ENCODE data around the gene DEGS2.
"Not testable (repeated sequence)": the region's sequence is repeated elsewhere in the genome, so short reads cannot be mapped to it uniquely, and the experiment has no call there.

The DEGS2 gene

DNA sequence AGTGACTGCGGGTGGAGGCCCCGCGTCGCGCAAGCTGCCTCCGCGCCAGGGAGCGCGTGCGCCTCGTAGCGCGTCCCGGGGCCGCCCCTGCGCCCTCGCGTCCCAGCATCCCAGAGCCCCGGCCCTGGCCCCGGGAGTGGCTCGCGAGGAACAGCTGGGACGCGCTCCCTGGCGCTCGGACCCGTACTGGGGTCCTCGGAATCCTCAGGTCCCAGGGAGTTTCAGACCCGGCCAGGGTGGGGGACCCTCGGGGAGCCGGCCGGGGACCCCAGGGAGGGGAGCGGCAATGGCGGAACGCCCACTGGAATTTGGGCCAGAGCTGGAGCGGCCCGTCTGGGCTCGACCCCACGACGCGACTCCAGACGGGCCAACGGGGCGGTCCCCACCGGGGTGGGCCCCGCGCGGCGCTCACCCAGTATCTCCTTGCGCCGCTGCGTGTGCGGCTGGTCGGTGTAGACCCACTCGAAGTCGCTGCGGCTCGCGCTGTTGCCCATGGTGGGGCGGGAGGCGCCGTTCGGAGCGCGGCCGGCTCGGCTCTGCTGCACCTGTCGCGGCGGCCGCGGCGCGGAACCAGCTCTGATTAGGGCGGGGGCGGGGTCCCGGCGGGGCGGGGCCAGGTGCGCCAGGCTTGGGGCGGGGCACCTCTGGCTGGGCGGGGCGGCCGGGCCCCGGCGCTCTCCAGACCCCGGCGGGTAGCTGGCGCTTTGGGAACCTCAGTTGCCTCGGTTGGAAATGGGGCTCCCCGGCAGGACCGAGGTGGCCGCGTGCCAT lies at the start of gene DEGS2:
TSS of gene DEGS2 (minus strand) at position 552 of the 771 bp plus-strand sequence. CDS start at position 494, 58 bp downstream.
- no peak within 1 kb of the TSS for H3K4me3 ChIP-seq (ENCODE audit: low read depth, low read length)
- no peak for DNase-seq (ENCODE audit: low read depth)
- TF ChIP-seq CTCF (IDR thresholded peaks at IDR 0.05; ENCODE audit: low read depth, low read length) = no peak
- no peak for TF ChIP-seq POLR2A (IDR thresholded peaks at IDR 0.05; ENCODE audit: extremely low read depth, insufficient read length)
- TF ChIP-seq MAX (IDR thresholded peaks at IDR 0.05; ENCODE audit: low read depth, low read length) = no peak
- no peak for TF ChIP-seq MYC (IDR thresholded peaks at IDR 0.05; ENCODE audit: low read depth, low read length)

- not testable (repeated sequence) for H3K4me3 ChIP-seq (ENCODE audit: low read depth, low read length); DNase-seq (ENCODE audit: low read depth)
Measured at GRCh38 chr14:100208136-100208535, 48.7 kb upstream of the DEGS2 start.

GRCh38 chr14:100207588-100207987 lies 48.1 kb upstream of the DEGS2 start:
- not testable (repeated sequence) for DNase-seq (ENCODE audit: low read depth)

GRCh38 chr14:100204835-100205167 lies 45.4 kb upstream of the DEGS2 start:
- not testable (repeated sequence) for H3K4me3 ChIP-seq (ENCODE audit: low read depth, low read length); DNase-seq (ENCODE audit: low read depth)

More at GRCh38 chr14:100207588-100207987, 48.1 kb upstream of the DEGS2 start:
- not testable (repeated sequence) for H3K4me3 ChIP-seq (ENCODE audit: low read depth, low read length)

DNA sequence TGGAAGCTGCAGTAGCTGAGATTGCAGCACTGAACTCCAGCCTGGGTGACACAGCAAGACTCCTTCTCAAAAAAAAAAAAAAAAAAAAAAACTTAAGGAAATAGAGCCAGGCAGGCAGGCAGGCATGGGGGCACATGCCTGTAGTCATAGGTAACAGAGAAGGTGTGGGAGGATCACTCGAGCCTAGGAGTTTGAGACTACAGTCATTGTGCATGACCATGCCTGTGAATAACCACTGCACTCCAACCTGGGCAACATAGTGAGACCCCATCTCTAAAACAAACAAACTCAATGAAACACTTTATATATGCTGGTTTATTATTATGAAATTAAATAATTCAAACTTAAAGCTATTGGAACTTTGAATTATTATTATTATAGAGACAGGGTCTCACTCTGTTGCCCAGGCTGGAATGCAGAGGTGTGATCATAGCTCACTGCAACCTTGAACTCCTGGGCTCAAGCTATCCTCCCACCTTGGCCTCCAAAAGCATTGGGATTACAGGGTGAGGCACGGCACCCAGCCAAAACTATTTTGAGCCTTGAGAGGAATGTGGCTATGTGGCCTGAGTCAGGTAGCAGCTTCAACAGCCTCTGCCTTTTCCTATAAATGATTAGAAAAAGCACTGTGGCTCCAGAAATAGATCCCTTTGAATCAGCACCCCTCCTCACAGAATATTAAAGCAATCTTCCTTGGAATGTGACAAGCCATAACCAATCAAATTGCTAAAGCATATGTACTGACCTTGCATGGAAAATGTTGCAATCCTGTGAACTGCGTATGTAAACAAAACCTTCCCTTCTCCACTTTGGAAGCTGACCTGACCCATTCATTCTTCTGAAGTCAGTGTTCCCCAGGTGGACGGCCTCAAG lies 44.8 kb upstream of the DEGS2 start:
- DNase-seq (ENCODE audit: low read depth) = no peak
- TF ChIP-seq CTCF (IDR thresholded peaks at IDR 0.05; ENCODE audit: low read depth, low read length) = no peak
- TF ChIP-seq MYC (IDR thresholded peaks at IDR 0.05; ENCODE audit: low read depth, low read length) = no peak
- no peak for TF ChIP-seq MAX (IDR thresholded peaks at IDR 0.05; ENCODE audit: low read depth, low read length)
- TF ChIP-seq POLR2A (IDR thresholded peaks at IDR 0.05; ENCODE audit: extremely low read depth, insufficient read length) = no peak
- no peak overlapping the region for H3K4me3 ChIP-seq (ENCODE audit: low read depth, low read length)

DNA sequence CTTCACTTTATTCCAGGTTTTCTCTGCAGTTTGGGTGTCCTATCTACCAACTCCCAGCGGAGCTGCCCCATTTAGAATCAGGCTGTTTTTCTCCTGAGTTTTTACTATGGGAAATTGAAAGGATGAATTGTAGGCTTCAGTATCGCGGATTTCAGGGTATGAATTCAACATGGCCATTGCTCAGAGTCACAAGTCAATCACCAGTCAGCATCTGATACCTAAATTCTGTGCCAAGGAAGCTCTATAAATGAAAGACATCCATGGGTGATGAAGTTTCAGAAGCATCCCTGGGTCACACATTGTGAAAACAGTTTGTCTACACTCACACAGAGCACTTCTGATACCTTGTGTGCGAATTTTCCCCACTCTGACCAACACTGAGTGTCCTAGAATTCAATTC lies 43.7 kb upstream of the DEGS2 start:
- H3K4me3 ChIP-seq (ENCODE audit: low read depth, low read length) = no peak overlapping the region
- no peak for DNase-seq (ENCODE audit: low read depth)

GRCh38 chr14:100202712-100203111 lies 43.3 kb upstream of the DEGS2 start:
- peak; percentile 52 for DNase-seq (ENCODE audit: low read depth)
- no peak overlapping the region for H3K4me3 ChIP-seq (ENCODE audit: low read depth, low read length)
- TF ChIP-seq MAX (IDR thresholded peaks at IDR 0.05; ENCODE audit: low read depth, low read length) (no peak), CTCF (IDR thresholded peaks at IDR 0.05; ENCODE audit: low read depth, low read length) (no peak), POLR2A (IDR thresholded peaks at IDR 0.05; ENCODE audit: extremely low read depth, insufficient read length) (no peak), MYC (IDR thresholded peaks at IDR 0.05; ENCODE audit: low read depth, low read length) (no peak)

More for the DNA sequence above, 43.7 kb upstream of the DEGS2 start:
- TF ChIP-seq MAX (IDR thresholded peaks at IDR 0.05; ENCODE audit: low read depth, low read length) (no peak), CTCF (IDR thresholded peaks at IDR 0.05; ENCODE audit: low read depth, low read length) (no peak), POLR2A (IDR thresholded peaks at IDR 0.05; ENCODE audit: extremely low read depth, insufficient read length) (no peak)
